HG03103 (cell line): ENCODE measurements around the gene ATAD3C.
A peak's percentile ranks its signal among the peaks of the same experiment; 100 is the strongest.
"Not testable (repeated sequence)": the region's sequence is repeated elsewhere in the genome, so short reads cannot be mapped to it uniquely, and the experiment has no call there.

Experiments used
- ATAC-seq: cut with Tn5 transposase; IDR thresholded peaks from one replicate; pipeline ENCODE4 v1.9.1; 2021; ENCODE audit warnings: low read depth; ENCODE audit not compliant: unreplicated experiment

Gene ATAD3C

DNA sequence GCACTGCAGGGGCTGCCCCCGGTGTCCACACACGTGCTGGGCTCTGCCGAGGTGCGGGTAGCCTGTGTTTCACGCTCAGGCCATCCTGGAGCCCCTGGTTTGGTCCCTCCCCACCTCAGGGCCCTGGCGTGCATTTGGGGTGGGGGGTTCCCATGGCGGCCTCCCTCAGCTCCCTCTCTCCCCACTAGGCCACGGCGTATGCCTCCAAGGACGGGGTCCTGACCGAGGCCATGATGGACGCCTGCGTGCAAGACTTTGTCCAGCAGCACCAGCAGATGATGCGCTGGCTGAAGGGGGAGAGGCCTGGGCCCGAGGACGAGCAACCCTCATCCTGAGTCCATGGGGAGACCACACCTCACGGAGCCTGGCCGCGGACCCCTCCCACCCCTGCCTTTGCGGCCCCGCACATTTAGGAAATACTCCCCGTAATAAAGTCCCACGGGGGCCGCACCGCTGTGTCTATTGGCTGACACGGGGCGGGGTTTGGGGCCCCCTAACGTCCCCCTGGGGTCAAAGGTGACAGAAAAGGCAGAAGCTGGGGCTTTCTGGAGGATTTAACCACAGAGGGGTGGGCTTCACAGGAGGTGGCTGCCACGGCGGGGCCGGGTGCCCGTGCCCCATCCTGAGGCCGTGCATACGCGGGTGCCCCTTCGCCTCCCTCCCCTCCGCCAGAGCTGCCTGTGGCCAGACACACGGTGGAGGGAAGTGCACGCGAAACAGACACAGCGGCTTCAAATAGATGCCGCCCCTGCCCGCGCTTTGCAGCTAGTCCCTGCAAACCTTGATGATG, 18.9 kb downstream of the ATAD3C start:
- not testable (repeated sequence) for ATAC-seq

- ATAC-seq, result no peak
These were observed 21.3 kb downstream of the ATAD3C start for GRCh38 chr1:1470626-1471388.

DNA sequence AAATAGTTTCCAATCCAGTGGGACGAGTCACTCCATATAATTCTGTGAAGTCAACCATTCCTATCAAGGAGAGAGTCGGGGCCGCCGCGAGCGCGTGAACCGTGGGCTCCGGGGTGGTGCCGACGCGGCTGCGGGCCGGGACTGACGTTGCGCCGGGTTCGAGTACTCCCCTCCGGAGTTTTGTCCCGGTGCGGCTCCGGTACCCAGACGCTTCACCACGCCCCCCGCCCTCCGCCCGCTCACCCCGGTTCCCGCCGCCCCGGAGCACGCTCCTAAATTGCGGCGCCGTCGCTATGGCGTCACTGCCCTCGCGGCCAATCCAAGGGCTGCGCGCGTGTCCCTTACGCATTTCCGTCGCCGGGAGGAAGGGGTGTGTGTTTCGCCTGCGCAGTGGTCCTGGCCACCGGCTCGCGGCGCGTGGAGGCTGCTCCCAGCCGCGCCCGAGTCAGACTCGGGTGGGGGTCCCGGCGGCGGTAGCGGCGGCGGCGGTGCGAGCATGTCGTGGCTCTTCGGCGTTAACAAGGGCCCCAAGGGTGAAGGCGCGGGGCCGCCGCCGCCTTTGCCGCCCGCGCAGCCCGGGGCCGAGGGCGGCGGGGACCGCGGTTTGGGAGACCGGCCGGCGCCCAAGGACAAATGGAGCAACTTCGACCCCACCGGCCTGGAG, 22.0 kb downstream of the ATAD3C start, which contains the start of gene ATAD3B:
TSS of gene ATAD3B (plus strand) at position 377 of the 664 bp plus-strand sequence. CDS start at position 497, 120 bp downstream.
- ATAC-seq, result peak; percentile 91

- peak; percentile 9 for ATAC-seq
These were observed 22.8 kb downstream of the ATAD3C start for GRCh38 chr1:1472053-1472876.

GRCh38 chr1:1476011-1476410, 26.5 kb downstream of the ATAD3C start:
- not testable (repeated sequence) for ATAC-seq

GRCh38 chr1:1477206-1477605, 27.7 kb downstream of the ATAD3C start:
- ATAC-seq, result no peak

DNA sequence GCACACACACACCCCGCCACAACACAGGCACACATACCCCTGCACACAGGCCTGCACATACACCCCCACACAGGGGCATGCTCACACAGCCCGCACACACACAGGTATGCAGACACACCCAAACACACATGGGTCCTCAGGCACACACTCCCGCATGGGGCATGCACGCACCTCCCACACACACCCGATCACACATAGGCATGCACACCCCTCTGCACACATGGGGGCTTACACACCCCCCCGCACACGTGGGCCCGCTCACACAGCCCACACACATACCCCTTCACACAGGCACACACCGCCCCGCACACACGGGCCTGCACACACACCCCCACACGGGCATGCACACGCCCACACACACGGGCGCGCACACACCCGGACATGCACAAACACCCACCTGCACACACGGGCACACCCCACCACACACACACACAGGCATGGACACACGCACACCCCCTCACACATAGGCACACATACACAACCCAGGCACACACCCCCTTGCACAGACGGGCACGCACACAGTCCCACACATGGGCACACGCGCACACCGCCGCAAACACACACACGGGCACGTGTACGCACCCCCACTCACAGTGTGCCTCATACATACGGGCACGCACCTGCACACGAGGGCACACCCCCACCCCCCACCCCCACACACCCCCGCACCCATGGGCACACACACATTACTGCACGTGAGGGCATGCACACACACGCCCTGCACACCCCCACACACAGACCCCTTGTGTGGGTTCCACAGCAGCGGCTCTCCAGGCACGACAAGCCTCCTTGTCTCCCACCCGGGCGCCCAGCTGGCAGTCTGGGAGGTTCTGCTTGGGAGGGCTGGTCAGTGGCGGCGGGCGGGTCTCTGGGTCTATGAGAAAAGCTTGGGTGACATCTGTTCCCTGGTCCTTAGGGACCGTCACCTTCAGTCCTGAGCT, 30.3 kb downstream of the ATAD3C start:
- no peak for ATAC-seq

GRCh38 chr1:1480488-1480867, 31.0 kb downstream of the ATAD3C start:
- not testable (repeated sequence) for ATAC-seq

DNA sequence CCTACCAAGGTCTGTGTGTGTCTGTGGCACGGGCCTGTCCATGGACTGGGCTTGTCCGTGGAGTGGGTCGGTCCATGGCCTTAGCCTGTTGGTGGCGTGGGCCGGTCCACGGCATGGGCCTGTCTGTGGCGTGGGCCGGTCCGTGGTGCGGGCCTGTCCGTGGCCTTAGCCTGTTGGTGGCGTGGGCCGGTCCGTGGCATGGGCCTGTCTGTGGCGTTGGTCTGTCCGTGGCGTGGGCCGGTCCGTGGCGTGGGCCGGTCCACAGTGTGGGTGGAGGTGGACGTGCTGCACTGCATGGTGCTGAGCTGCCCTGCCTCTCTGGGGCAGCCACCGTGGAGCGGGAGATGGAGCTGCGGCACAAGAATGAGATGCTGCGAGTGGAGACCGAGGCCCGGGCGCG, 32.3 kb downstream of the ATAD3C start:
- ATAC-seq, result not testable (repeated sequence)

GRCh38 chr1:1482856-1483255, 33.4 kb downstream of the ATAD3C start:
- ATAC-seq, result no peak

GRCh38 chr1:1483714-1484113, 34.2 kb downstream of the ATAD3C start:
- ATAC-seq, result no peak

DNA sequence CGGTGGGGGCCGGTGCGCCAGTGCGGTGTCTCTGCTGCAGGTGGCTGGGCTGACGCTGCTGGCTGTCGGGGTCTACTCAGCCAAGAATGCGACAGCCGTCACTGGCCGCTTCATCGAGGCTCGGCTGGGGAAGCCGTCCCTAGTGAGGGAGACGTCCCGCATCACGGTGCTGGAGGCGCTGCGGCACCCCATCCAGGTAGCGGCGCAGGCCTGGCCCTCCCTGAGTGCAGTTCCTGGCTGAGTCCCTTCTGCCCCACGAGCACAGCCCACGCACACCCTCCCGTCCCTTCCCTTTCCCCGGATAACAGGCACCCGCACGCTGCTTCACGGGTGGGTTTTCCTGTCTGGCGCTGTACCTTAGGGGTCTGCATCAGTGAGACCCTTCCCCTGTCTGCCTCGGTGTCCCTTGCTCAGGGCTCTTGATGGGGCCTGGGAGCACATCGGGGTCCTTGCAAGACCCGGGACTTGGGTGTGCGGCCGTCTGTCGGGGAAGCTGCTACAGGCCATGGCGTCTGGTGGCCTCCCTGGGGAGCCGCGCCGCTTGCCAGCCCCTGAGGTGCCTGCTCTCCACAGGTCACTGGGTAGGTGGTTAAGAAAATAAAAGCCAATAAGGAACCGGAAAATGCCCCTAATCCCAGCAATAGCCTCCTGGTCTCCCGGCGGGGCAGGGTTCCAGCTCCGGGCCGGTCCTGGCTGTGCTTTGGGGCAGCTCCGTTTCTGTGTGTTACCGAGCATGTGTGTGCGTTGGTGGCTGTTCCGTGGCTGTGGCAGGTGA, 35.7 kb downstream of the ATAD3C start:
- not testable (repeated sequence) for ATAC-seq

DNA sequence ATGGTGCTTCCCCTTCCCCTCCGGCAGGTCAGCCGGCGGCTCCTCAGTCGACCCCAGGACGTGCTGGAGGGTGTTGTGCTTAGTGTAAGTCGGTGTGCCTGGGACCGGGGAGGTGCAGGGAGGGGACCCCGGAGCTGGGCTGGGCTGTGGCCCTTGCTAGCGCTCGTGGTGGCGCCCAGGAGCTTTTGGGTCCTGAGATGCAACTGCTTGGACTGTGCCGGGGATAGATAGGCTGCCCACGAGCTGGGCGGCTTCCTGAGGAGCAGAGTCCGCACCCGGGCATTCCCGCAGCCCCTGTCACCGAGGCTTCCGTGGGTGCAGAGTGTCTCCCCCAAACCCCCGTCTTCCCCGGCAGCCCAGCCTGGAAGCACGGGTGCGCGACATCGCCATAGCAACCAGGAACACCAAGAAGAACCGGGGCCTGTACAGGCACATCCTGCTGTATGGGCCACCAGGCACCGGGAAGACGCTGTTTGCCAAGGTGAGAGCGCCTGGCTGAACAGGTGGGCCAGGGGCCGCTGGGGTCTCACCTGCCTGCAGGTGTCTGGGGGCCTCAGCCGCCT, 36.3 kb downstream of the ATAD3C start:
- not testable (repeated sequence) for ATAC-seq

DNA sequence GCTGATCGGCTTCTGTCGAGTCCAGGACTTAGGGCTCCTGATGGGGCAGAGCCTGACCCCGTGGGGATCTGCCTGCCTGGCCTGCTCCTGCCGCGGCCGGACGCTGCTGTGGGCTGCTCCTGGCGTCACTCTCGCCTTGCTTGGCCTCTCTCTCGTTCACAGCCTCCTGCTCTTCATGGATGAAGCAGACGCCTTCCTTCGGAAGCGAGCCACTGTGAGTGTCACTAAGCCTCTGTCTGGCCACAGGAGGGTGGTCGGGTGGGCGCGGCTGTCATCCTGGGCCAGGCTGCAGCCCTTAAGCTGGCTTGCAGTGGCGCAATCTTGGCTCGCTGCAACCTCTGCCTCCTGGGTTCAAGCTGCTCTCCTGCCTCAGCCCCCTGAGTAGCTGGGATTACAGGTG, 38.2 kb downstream of the ATAD3C start:
- no peak for ATAC-seq

GRCh38 chr1:1489231-1489630, 39.7 kb downstream of the ATAD3C start:
- ATAC-seq, result no peak

- ATAC-seq, result no peak
These were observed 40.4 kb downstream of the ATAD3C start for GRCh38 chr1:1489861-1490260.

- ATAC-seq, result no peak
These were observed 41.2 kb downstream of the ATAD3C start for GRCh38 chr1:1490633-1491230.

- no peak for ATAC-seq
These were observed 42.1 kb downstream of the ATAD3C start for GRCh38 chr1:1491601-1492000.
